Mesenchymal stem cell (in vitro differentiated cells and primary cell): ENCODE data around the gene PSME2.

Experiments
- DNase-seq: peaks from one replicate; pipeline ENCODE4 v3.0.0-alpha.2; 2013
- H2AFZ ChIP-seq: one replicate; pipeline ENCODE4 v1.6.1; 2013; ENCODE audit warnings: low read depth, mild to moderate bottlenecking, control low read depth, inconsistent platforms, low read length, moderate library complexity
- H2AK5ac ChIP-seq: 2 replicates; pipeline ENCODE4 v1.6.1; 2013; ENCODE audit warnings: low read length, moderate library complexity, mild to moderate bottlenecking, inconsistent platforms; ENCODE audit not compliant: severe bottlenecking
- H2BK120ac ChIP-seq: one replicate; pipeline ENCODE4 v1.6.1; 2013; ENCODE audit warnings: low read depth, mild to moderate bottlenecking, inconsistent platforms, low read length, moderate library complexity
- H2BK12ac ChIP-seq, 2 experiments: one replicate each; pipeline ENCODE4 v1.6.1; 2013; ENCODE audit warnings: inconsistent platforms in 2 of 2, low read length in 2 of 2, mild to moderate bottlenecking in 2 of 2, moderate library complexity in 2 of 2, control low read depth in 1 of 2
- H2BK15ac ChIP-seq: one replicate; pipeline ENCODE4 v1.6.1; 2013; ENCODE audit warnings: mild to moderate bottlenecking, low read depth, inconsistent platforms; ENCODE audit not compliant: poor library complexity, severe bottlenecking
- H2BK5ac ChIP-seq: 2 replicates; pipeline ENCODE4 v1.6.1; 2013; ENCODE audit warnings: low read depth, mild to moderate bottlenecking, low read length, control low read depth, inconsistent platforms; ENCODE audit not compliant: poor library complexity, severe bottlenecking
- H3K14ac ChIP-seq, 2 experiments: one replicate each; pipeline ENCODE4 v1.6.1; 2013; ENCODE audit warnings: inconsistent platforms in 2 of 2, low read length in 2 of 2, control low read depth in 1 of 2, mild to moderate bottlenecking in 1 of 2, moderate library complexity in 1 of 2
- H3K18ac ChIP-seq, 2 experiments: one replicate each; pipeline ENCODE4 v1.6.1; 2013; ENCODE audit warnings: inconsistent platforms in 2 of 2, low read length in 2 of 2, control low read depth in 1 of 2, low read depth in 1 of 2, mild to moderate bottlenecking in 1 of 2
- H3K23ac ChIP-seq, 2 experiments: one replicate each; pipeline ENCODE4 v1.6.1; 2013; ENCODE audit warnings: inconsistent platforms in 2 of 2, low read length in 2 of 2, mild to moderate bottlenecking in 2 of 2, moderate library complexity in 2 of 2, control low read depth in 1 of 2
- H3K27ac ChIP-seq: 2 replicates; pipeline ENCODE4 v1.5.1; 2013; ENCODE audit warnings: mild to moderate bottlenecking, moderate library complexity, low read length, control low read depth, inconsistent platforms; ENCODE audit not compliant: poor library complexity, severe bottlenecking
- H3K27me3 ChIP-seq, 2 experiments: 2 replicates each; pipeline versions ENCODE4 v1.6.1 to v1.7.0; 2013; ENCODE audit warnings: low read length in 2 of 2, mild to moderate bottlenecking in 2 of 2, moderate library complexity in 2 of 2, control low read depth in 1 of 2, inconsistent platforms in 1 of 2; ENCODE audit not compliant: control insufficient read depth in 1 of 2, insufficient read depth in 1 of 2
- H3K36me3 ChIP-seq, 2 experiments: 2 replicates each; pipeline versions ENCODE4 v1.6.1 to v1.7.0; 2013; ENCODE audit warnings: low read length in 2 of 2, control low read depth in 1 of 2, inconsistent platforms in 1 of 2, low read depth in 1 of 2, mild to moderate bottlenecking in 1 of 2; ENCODE audit not compliant: insufficient read depth in 2 of 2, control insufficient read depth in 1 of 2
- H3K4ac ChIP-seq, 2 experiments: one replicate each; pipeline ENCODE4 v1.6.1; 2013; ENCODE audit warnings: inconsistent platforms in 2 of 2, low read length in 2 of 2, mild to moderate bottlenecking in 2 of 2, moderate library complexity in 2 of 2, control low read depth in 1 of 2, low read depth in 1 of 2
- H3K4me1 ChIP-seq: 2 replicates; pipeline ENCODE4 v1.6.1; 2013; ENCODE audit warnings: low read depth, low read length, control low read depth; ENCODE audit not compliant: control insufficient read depth, insufficient read depth
- H3K4me2 ChIP-seq: 2 replicates; pipeline ENCODE4 v1.6.1; 2013; ENCODE audit warnings: low read length, mild to moderate bottlenecking, inconsistent platforms; ENCODE audit not compliant: poor library complexity, severe bottlenecking
- H3K4me3 ChIP-seq, 2 experiments: 2 replicates each; pipeline versions ENCODE4 v1.5.1 to v1.7.0; 2013; ENCODE audit warnings: low read length in 2 of 2, mild to moderate bottlenecking in 2 of 2, control low read depth in 1 of 2, low read depth in 1 of 2; ENCODE audit not compliant: insufficient read depth in 1 of 2
- H3K79me1 ChIP-seq: replicated peaks from 2 replicates; pipeline ENCODE4 v1.6.1; 2013; ENCODE audit warnings: mild to moderate bottlenecking, control low read depth, low read length, inconsistent platforms; ENCODE audit not compliant: poor library complexity, severe bottlenecking
- H3K9ac ChIP-seq: 2 replicates; pipeline ENCODE4 v1.7.0; 2013; ENCODE audit warnings: mild to moderate bottlenecking, low read length, moderate library complexity
- H3K9me3 ChIP-seq: 2 replicates; pipeline ENCODE4 v1.7.0; 2013; ENCODE audit warnings: mild to moderate bottlenecking, low read length; ENCODE audit not compliant: control insufficient read depth
- H4K8ac ChIP-seq: one replicate; pipeline ENCODE4 v1.6.1; 2013; ENCODE audit warnings: inconsistent platforms, mild to moderate bottlenecking, low read length, moderate library complexity
- H4K91ac ChIP-seq: one replicate; pipeline ENCODE4 v1.6.1; 2013; ENCODE audit warnings: mild to moderate bottlenecking, low read length, inconsistent platforms
- WGBS: methylation state at CpG from one replicate; pipeline ENCODE4 v1.1.7; 2013; ENCODE audit warnings: mixed read lengths; 5-methylcytosine and 5-hydroxymethylcytosine counted together

PSME2 gene

DNA sequence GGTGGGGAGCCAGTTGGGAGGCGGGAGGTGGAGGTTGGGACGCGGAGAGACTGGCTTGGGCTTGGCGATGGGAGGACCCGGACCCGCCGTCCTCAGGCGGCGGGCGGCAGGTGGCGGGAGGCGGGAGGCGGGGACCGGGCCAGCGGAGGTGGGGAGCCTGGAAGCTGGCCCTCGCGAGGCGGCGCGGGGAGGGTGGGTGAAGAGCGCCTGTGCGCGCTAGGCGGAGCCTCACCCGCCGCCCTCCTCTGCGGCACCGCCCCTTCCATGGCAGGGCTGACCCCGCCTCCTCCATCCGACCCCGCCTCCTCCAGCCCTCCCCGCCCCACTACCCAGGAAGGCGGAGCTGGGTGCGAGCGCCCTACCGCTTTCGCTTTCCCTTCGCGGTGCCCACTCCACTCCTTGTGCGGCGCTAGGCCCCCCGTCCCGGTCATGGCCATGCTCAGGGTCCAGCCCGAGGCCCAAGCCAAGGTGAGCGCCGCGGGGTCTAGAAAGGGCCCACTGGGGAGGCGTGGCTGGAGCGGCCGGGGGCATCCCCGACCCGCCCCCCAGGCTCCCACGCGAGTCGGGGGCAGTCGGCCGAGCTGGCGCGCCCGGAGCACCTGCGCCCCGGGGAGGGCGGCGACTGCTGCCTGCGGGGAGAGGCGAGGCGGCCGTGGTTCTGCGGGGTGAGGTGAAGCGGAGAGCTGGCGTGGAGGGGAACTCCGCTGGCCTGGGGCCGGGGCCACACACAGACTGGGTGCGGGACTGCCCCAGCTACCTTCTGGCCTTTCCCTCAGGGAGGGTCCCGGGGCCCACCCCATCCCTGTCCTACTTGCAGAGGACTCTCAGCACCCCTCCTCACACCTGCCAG is 10.4 kb downstream of the PSME2 start, which contains the start of gene PSME1:
PSME1 (plus strand) TSS at position 361 of the 850 bp plus-strand sequence; CDS start at position 430, 69 bp downstream.
- Histone ChIP-seq H3K23ac (peak within 1 kb of the TSS in 1 of 2 experiments; percentile 94), H3K4me1 (peaks cover 19% of the 10 kb centered on the region), H3K36me3 (peaks cover 27 to 34% of the 10 kb centered on the region in 2 experiments), H3K4ac (peak within 1 kb of the TSS in 1 of 2 experiments; percentile 94), H2AFZ (peak within 1 kb of the TSS; percentile 86), H3K18ac (peak within 1 kb of the TSS; percentile 38 to 92), H2BK5ac (no peak within 1 kb of the TSS), H3K4me2 (peak within 1 kb of the TSS; percentile 79), H3K14ac (peak within 1 kb of the TSS in 1 of 2 experiments; percentile 93), H4K91ac (peak within 1 kb of the TSS; percentile 22), H4K8ac (peak within 1 kb of the TSS; percentile 86), H3K9me3 (no peaks in the 10 kb centered on the region), H2BK15ac (no peak within 1 kb of the TSS), H3K27ac (peak within 1 kb of the TSS; percentile 4), H2BK120ac (peak within 1 kb of the TSS; percentile 1), H2AK5ac (no peak within 1 kb of the TSS), H3K79me1 (peaks cover 26% of the 10 kb centered on the region), H3K9ac (peak within 1 kb of the TSS; percentile 88), H3K4me3 (peak within 1 kb of the TSS; percentile 81 to 91), H3K27me3 (no peaks in the 10 kb centered on the region), H2BK12ac (peak within 1 kb of the TSS in 1 of 2 experiments; percentile 84)
- WGBS: 1% methylated on average over 58 of the region's 75 CpGs
- DNase-seq: peak; percentile 91

DNA sequence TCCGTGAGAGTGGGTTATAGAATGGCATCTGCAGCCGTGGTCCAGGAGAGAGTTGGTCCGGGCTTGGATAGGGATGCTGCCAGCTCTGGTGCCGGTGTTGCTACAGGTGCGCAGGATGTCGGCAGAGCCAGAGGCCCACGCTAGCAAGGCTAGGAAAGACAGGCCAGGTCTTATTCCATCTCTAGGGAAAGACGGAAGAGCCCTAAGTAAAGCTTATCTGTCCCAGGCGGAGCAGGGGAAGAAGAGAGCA is 10.9 kb downstream of the PSME2 start:
- Histone ChIP-seq H2BK12ac (peak overlapping the region in 1 of 2 experiments; percentile 81), H2BK5ac (no peak overlapping the region), H3K23ac (no peak overlapping the region), H3K4me3 (peak overlapping the region; percentile 81 to 91), H4K91ac (no peak overlapping the region), H3K18ac (peak overlapping the region; percentile 38 to 46), H3K4me1 (peaks cover 19% of the 10 kb centered on the region), H3K79me1 (peaks cover 26% of the 10 kb centered on the region), H3K9me3 (no peaks in the 10 kb centered on the region), H3K27ac (peak overlapping the region; percentile 4), H3K27me3 (no peaks in the 10 kb centered on the region), H2BK120ac (no peak overlapping the region), H3K14ac (no peak overlapping the region), H3K9ac (peak overlapping the region; percentile 68), H3K36me3 (peaks cover 27 to 34% of the 10 kb centered on the region in 2 experiments), H2AFZ (peak overlapping the region; percentile 86), H3K4me2 (peak overlapping the region; percentile 76), H2BK15ac (no peak overlapping the region), H3K4ac (no peak overlapping the region), H4K8ac (peak overlapping the region; percentile 43), H2AK5ac (no peak overlapping the region)
- DNase-seq: no peak
- 33% methylated on average over 9 of the region's 9 CpGs for WGBS

DNA sequence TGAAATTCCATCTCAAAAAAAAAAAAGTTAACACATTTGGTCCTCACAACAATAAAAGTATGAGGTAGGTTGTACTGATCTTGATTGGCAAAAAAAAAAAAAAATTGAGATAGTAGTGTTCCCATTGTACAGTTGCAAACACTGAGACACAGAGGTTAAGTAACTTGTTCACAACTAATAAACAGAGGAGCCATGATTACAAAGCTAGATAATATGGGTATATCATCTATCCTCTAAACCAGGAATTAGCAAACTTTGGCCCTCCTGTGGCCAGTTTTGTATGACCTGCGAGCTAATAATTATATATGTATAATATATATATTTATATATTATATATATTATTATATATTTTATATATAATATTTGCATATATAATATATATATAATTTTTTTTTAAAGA is 12.7 kb downstream of the PSME2 start:
- Histone ChIP-seq H2BK12ac (no peak overlapping the region), H3K9me3 (no peaks in the 10 kb centered on the region), H3K18ac (no peak overlapping the region), H3K4me1 (peaks cover 13% of the 10 kb centered on the region), H2BK120ac (no peak overlapping the region), H2BK15ac (no peak overlapping the region), H3K4me3 (no peak overlapping the region), H3K27ac (no peak overlapping the region), H4K8ac (no peak overlapping the region), H4K91ac (no peak overlapping the region), H3K27me3 (no peaks in the 10 kb centered on the region), H2BK5ac (no peak overlapping the region), H3K36me3 (peaks cover 16 to 25% of the 10 kb centered on the region in 2 experiments), H3K9ac (no peak overlapping the region), H3K23ac (no peak overlapping the region), H3K4ac (no peak overlapping the region), H3K4me2 (no peak overlapping the region), H3K79me1 (peaks cover 18% of the 10 kb centered on the region), H2AK5ac (no peak overlapping the region), H2AFZ (no peak overlapping the region), H3K14ac (no peak overlapping the region)
- no peak for DNase-seq
- WGBS: no CpG with 5 or more reads among the region's 1 CpG

- H3K18ac ChIP-seq: no peak overlapping the region
- 100% methylated on average over 1 of the region's 2 CpGs for WGBS
- H3K27ac ChIP-seq: no peak overlapping the region
- no peak overlapping the region for H4K91ac ChIP-seq
- H2BK15ac ChIP-seq: no peak overlapping the region
- no peak overlapping the region for H2AK5ac ChIP-seq
- no peak overlapping the region for H3K4me2 ChIP-seq
- H2BK120ac ChIP-seq: no peak overlapping the region
- DNase-seq: no peak
- H2AFZ ChIP-seq: no peak overlapping the region
- no peak overlapping the region for H2BK5ac ChIP-seq
- no peaks in the 10 kb centered on the region for H3K27me3 ChIP-seq
- no peaks in the 10 kb centered on the region for H3K9me3 ChIP-seq
- H4K8ac ChIP-seq: no peak overlapping the region
- H3K23ac ChIP-seq: no peak overlapping the region
- no peak overlapping the region for H2BK12ac ChIP-seq
- H3K14ac ChIP-seq: no peak overlapping the region
- peaks cover 13% of the 10 kb centered on the region for H3K4me1 ChIP-seq
- no peak overlapping the region for H3K9ac ChIP-seq
- H3K36me3 ChIP-seq: peaks cover 8 to 18% of the 10 kb centered on the region in 2 experiments
- no peak overlapping the region for H3K4ac ChIP-seq
- H3K4me3 ChIP-seq: no peak overlapping the region
- peaks cover 13% of the 10 kb centered on the region for H3K79me1 ChIP-seq
These were observed 13.4 kb downstream of the PSME2 start for GRCh38 chr14:24132976-24133375.
